Adrenal gland (tissue), 5 donors: ENCODE data around the gene LMF1.

Experiments used
- POLR2A ChIP-seq, 2 donors: fragments of 450-650 bp; IDR thresholded peaks; one replicate each; pipeline ENCODE4 v1.6.1; 2017; ENCODE audit warnings: antibody characterized with exemption in 2 of 2, mild to moderate bottlenecking in 2 of 2, moderate library complexity in 1 of 2
- TF ChIP-seq, protein P1 (sequence below), 6 experiments: fragments of 450-650 bp in 4 of 6; fragments of 200-600 bp in 2 of 6; sonication (generic) in 1 of 6; IDR thresholded peaks; 1 replicate in 5 of 6; 2 replicates in 1 of 6; pipeline versions ENCODE4 v1.5.1 to v1.8.0; 2016 to 2021; ENCODE audit warnings: antibody characterized with exemption in 6 of 6, mild to moderate bottlenecking in 2 of 6, moderate library complexity in 1 of 6
- donor health status: DM: no; HTN: no; CAD: no.

DNA sequence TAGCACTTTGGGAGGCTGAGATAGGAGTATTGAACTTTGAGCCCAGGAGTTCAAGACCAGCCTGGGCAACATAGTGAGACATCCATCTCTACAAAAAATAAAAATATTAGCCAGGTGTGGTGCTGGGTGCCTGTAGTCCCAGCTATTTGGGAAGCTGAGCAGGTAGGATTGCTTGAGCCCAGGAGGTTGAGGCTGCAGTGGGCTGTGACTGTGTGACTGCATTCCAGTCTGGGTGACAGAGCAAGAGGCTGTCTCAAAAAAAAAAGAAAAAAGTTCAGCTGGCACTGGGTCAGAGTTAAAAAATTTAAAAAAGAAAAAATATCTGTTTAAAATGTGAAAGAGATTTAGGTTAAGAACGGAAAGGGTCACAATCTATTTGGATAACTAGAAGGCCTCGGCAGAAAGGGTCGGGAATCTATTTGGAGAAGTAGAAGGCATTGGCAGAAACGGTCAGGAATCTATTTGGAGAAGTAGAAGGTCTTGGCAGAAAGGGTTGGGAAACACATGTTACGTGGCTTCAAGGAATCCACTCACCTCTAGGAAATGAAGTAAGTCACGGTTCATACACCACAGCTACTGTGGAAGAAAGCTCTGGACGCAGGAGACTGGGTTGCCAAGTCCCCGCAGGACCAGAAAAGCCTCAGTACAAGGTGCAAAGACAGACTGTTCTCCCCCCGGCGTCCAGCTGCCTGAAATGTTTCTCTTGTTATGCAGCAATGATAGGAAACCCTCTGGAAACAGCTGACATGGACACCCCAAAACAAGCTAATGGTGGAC is 25.3 kb downstream of the LMF1 start:
- no peak for TF ChIP-seq POLR2A (IDR thresholded peaks at IDR 0.05)
- TF ChIP-seq, protein P1, sequence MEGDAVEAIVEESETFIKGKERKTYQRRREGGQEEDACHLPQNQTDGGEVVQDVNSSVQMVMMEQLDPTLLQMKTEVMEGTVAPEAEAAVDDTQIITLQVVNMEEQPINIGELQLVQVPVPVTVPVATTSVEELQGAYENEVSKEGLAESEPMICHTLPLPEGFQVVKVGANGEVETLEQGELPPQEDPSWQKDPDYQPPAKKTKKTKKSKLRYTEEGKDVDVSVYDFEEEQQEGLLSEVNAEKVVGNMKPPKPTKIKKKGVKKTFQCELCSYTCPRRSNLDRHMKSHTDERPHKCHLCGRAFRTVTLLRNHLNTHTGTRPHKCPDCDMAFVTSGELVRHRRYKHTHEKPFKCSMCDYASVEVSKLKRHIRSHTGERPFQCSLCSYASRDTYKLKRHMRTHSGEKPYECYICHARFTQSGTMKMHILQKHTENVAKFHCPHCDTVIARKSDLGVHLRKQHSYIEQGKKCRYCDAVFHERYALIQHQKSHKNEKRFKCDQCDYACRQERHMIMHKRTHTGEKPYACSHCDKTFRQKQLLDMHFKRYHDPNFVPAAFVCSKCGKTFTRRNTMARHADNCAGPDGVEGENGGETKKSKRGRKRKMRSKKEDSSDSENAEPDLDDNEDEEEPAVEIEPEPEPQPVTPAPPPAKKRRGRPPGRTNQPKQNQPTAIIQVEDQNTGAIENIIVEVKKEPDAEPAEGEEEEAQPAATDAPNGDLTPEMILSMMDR (IDR thresholded peaks at IDR 0.05): no peak
